GM13976 (cell line): ENCODE data around the gene AFG1L.
"Not testable (repeated sequence)": the region's sequence is repeated elsewhere in the genome, so short reads cannot be mapped to it uniquely, and the experiment has no call there.

Experiments
- DNase-seq: peaks from one replicate; pipeline ENCODE4 v3.0.0; 2012; ENCODE audit warnings: low spot score
- in situ Hi-C: fragments of 300-500 bp; cut with MboI; formaldehyde crosslinking; loops from one replicate; pipeline ENCODE4 v1.12.0; 2022; ENCODE audit warnings: low sequenced_read_pairs, mixed read lengths, inconsistent platforms; ENCODE audit not compliant: unreplicated experiment
- TF ChIP-seq, protein P1 (sequence below): IDR thresholded peaks from 2 replicates; pipeline ENCODE4 v1.5.1; 2012; ENCODE audit warnings: borderline replicate concordance, mild to moderate bottlenecking; ENCODE audit not compliant: insufficient read depth; ENCODE audit errors: extremely low read depth, missing control alignments, control extremely low read depth

Gene AFG1L

DNA sequence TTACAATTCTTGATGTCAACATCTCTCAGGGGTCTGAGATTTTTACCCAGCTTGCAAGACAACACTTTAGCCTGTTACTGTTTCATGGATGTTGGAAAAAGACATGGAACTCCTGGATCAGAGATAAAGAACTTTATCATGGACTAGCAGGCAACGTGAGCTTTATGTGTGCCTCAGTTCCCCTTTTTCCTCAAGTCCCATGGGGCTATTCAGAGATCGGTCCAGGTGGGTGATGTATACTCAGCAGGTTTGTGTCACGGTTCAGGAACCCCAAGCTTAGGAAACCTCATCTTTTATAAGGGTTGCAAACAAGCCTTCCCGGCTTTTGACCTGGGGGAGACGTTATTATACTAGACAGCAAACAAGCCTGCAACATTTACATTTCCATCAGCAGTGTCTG is 15.0 kb downstream of the AFG1L start:
- no peak for DNase-seq
- TF ChIP-seq, protein P1, sequence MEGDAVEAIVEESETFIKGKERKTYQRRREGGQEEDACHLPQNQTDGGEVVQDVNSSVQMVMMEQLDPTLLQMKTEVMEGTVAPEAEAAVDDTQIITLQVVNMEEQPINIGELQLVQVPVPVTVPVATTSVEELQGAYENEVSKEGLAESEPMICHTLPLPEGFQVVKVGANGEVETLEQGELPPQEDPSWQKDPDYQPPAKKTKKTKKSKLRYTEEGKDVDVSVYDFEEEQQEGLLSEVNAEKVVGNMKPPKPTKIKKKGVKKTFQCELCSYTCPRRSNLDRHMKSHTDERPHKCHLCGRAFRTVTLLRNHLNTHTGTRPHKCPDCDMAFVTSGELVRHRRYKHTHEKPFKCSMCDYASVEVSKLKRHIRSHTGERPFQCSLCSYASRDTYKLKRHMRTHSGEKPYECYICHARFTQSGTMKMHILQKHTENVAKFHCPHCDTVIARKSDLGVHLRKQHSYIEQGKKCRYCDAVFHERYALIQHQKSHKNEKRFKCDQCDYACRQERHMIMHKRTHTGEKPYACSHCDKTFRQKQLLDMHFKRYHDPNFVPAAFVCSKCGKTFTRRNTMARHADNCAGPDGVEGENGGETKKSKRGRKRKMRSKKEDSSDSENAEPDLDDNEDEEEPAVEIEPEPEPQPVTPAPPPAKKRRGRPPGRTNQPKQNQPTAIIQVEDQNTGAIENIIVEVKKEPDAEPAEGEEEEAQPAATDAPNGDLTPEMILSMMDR: no peak
- in situ Hi-C loops: no loop called here

DNA sequence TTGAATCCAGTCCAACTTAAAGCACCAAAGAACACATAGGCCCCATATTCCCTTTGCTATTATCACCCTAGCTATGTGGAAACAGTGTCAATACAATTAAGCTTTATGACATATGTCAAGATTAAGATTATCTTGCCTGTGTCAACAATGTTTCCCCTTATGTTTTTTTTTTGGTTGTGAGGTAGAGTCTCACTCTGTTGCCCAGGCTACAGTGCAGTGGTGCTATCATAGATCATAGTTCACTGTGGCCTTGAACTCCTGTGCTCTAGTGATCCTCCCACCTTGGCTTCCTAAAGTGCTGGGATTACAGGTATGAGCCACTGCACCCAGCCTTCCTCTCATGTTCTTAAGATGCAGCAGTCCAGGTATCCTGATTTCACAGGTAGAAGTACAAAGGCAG is 17.8 kb downstream of the AFG1L start:
- in situ Hi-C loops: no loop called here
- TF ChIP-seq, protein P1: no peak
- DNase-seq: no peak

DNA sequence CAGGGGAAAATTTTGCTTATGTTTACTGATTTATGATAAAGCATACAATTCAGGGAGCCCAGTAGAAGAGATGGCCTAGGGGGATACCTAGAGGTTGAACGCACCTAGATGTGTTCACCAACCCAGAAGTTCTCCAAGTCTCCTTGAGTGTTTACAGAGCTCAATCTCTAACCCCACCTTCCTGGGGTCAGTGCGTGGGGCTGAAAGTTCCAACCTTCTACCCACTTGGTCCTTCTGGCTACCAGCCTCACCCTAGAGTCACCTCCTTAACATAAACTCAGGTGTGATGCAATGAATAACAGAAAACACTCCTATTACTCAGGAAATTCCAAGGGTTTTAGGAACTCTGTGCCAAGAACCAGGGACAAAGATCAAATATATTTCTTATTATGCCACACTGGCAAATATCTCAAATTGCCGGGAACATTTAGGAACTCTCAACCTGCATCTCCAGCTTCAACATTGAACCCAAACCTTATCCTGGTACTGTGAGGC is 26.4 kb downstream of the AFG1L start:
- no peak for DNase-seq
- in situ Hi-C loops: no loop called here
- TF ChIP-seq, protein P1: no peak

DNA sequence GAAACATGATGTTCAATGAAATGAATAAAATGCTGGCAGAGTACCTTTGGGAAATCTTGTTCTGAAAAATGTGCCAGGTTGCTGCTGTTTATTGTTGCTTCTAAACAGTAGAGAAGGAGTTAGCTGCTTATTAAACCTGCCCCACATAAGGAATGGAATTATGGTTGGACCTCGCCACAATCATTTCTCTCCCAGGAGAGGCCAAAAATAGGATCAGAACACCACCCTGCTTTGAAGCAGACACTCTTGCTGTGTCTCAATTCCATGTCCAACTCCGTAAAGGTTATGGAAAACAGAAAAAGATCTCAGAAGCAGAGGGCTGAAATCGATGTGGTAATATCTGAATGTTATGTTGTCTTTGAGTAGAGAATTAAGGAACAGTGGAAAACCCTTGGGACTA is 27.9 kb downstream of the AFG1L start:
- DNase-seq: no peak
- in situ Hi-C loops: no loop called here
- TF ChIP-seq, protein P1: no peak

DNA sequence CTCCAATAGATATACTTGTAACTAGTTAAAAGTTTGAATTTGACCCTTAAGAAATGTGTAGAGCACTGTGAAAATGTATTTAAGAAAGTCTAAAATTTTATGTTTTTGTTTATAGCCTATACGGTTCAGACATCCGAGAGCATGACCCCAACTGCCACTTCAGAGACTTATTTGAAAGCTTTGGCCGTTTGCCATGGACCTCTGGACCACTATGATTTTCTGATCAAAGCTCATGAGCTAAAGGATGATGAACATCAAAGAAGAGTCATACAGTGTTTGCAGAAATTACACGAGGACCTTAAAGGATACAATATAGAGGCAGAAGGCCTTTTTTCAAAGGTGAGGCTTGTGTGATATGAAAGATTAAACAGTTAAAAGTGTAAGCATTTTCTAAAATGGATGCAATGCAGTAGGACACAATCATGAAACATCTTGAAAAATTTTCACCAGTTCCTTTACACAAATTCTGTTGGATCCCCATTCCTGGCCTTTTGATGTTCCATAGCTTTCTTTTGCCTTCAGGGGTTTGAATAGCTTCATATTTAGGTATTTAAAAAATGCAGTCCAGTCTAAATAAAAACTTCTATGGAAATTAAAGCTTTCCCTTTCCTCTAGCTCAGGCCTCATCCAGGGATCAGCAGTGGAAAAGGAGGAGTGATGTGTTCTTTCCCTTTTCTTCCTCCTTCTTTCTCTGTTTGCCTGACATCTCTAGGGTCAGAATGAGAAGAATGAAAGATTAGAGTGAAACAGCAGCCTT is 29.0 kb downstream of the AFG1L start:
- in situ Hi-C loops: no loop called here
- DNase-seq: no peak

DNA sequence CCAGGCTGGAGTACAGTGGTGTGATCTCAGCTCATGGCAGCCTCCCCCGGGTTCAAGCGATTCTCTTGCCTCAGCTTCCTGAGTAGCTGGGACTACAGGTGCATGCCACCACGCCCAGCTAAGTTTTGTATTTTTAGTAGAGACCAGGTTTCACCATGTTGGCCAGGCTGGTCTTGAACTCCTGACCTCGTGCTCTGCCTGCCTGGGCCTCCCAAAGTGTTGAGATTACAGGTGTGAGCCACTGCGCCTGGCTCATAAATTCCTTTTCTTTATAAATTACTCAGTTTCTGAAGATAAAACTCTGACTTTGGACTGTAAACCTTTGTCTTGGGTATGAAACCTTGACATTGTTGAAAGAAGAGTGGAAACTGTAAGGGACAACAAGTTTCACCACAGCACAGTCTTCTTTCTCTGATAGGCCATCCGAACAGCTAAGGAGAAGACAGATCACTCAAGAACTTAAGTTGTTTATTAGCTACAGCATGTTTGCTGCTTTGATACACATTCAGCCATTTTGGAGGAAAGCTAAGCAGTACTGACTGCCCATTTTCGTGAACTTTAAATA is 35.4 kb downstream of the AFG1L start:
- in situ Hi-C loops, DNase-seq: not testable (repeated sequence)

More for the DNA sequence above, 29.0 kb downstream of the AFG1L start:
- TF ChIP-seq, protein P1: no peak

DNA sequence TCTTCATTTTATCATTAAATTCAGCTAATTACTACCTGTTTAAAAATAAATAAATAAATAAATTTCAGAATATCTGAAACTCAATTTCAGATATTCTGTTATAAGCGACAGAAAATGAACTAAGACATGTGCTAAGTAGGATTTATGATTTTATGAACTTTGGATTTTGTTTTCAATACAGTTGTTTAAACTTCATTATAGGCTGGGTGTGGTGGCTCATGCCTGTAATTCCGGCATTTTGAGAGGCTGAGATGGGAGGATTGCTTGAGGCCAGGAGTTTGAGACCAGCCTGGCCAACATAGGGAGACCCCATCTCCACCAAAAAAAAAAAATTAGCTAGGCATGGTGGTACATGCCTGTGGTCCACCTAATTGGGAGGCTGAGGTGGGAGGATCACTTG is 36.0 kb downstream of the AFG1L start:
- DNase-seq: no peak
- TF ChIP-seq, protein P1: no peak

More for the DNA sequence above, 36.0 kb downstream of the AFG1L start:
- in situ Hi-C loops: no loop called here
